NCI-H2107 treated with DMSO at 0.1 percent for 48 hours (cell line): ENCODE data around the gene XCR1.
A peak's percentile ranks its signal among the peaks of the same experiment; 100 is the strongest.
"Not testable (repeated sequence)": the region's sequence is repeated elsewhere in the genome, so short reads cannot be mapped to it uniquely, and the experiment has no call there.

Experiments used
- DNase-seq: peaks from one replicate; lab custom pipeline; 2025; ENCODE audit not compliant: unreplicated experiment; lab: John Stamatoyannopoulos, UW

XCR1 gene, protein sequence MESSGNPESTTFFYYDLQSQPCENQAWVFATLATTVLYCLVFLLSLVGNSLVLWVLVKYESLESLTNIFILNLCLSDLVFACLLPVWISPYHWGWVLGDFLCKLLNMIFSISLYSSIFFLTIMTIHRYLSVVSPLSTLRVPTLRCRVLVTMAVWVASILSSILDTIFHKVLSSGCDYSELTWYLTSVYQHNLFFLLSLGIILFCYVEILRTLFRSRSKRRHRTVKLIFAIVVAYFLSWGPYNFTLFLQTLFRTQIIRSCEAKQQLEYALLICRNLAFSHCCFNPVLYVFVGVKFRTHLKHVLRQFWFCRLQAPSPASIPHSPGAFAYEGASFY

DNA sequence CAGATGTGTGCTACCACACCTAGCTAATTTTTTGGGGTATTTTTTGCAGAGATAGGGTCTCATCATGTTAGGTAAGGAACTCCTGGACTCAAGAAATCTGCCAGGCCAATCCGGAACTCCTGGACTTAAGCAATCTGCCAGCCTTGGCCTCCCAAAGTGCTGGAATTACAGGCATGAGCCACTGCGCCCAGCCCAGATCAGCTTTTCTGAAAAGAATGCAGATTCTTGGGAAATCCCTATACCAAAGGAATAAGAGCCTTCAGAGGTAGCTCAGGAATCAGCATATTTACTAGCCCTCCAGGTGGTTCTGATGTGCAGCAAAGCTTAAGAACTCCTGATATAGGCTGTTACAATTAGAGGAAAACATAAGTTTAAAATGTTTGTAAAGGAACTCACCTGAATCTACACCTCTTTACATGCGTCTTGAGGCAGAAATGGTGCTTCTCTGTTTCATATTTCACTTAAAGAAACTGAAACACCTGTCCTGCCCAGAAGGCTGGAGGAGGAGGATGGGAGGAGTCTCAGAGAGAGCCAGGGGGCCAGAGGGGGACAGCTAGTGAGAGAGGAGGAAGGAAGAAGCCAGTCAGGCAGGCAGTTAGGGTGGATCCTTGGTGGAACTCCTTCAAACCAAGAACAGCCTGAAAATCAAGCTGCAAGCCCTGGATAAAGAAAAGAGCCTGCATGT, at the start of gene XCR1:
Gene XCR1 (minus strand): TSS at position 463 of the 685 bp plus-strand sequence. CDS start 5,536 bp downstream, outside the sequence.
- DNase-seq: no peak

DNA sequence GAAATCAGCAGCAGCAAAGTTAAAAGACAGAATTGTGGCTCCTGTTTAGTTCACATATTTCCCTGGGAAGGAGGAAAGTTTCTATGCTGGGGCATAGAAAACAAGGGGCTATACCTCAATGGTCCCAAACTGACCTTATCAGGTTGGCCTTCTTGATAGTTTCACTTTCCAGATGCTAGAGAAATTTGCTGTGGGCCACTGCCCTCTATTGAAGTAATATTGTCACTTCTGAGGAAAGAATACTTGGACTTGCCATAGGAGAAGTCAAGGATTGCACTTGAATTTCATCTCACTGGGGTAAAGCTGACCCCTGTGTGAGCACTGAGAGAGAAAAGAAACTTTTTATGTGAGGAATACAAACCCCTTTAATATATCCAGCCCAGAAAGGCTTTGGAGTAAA, 49.3 kb upstream of the XCR1 start:
- DNase-seq: no peak

DNA sequence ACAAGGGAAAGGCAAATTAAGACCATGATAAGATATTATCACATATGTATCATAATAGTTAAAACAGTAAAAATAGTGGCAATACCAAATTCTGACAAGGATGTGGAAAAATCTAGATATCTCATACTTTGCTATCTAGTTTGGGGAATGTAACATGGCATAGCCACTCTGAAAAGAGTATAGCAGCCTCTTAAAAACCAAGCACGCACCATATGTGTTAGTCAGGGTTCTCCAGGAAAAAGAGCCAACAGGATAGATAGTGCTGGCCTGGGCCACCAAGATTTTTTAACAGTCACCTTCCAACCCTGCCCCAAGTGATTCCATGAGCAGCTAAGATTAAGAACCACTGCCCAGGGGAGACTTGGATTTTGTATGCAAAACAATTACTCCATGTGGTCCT, 48.5 kb upstream of the XCR1 start:
- DNase-seq: no peak

DNA sequence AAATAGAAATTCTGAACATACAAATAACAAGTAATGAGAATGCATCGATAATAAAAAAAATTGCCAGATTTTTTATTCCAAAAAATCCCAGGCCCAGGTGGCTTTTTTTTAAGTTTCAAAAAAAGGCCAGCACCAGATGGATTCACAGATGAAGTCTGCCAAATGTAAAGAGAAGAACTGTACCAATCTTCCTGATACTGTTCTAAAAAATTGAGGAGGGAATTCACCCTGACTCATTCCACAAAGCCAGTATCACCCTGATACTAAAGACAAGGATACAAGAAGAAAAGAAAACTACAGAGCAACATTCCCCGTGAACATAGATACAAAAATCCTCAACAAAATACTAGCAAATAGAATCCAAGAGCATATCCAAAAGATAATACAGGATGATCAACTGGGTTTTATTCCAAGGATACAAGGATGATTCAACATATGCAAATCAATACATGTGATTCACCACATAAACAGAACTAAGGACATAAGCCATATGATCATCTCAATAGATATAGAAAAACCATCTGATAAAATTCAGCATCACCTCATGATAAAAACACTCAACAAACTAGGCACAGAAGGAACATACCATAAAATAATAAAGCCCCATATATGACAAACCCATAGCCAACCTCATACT, 44.1 kb upstream of the XCR1 start:
- DNase-seq: no peak

DNA sequence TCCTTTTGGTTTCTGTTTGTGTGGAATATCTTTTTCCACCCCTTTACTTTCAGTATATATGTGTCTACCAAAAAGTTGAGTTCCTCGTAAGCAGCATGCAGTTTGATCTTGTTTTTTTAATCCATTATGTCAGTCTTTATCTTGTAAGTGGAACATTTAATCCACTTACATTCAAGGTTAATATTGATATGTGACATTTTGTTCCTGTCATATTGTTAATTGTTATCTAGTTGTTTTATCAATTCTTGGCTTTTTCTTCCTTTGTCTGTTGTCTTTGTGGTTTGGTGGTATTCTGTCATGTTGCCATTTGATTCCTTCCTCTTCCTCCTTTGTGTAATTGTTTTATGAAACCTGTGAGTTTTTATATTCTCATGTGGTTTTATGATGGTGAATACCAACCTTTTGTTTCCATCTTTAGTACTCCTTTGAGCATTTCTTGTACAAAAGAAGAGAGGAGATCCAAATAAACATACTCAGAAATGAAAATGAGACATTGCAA, 43.4 kb upstream of the XCR1 start:
- no peak for DNase-seq

DNA sequence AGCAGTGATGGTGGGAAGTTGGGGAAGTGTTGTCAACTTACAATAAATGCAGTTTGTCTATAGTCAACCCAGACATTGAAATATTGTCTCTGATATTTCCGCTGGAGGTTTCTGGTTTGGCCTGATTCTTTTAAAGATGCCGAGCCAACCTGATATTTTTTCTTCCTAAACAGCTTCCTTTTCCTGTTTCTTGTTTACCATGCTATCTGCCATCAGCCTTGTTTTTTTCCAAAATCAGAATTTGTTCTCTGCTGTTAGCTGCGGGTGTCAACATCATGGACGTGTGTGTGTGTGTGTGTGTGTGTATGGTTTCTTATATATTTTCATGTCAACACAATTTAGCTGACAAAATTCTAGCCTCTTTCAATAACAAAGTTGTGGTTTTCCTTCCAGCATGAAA, 41.2 kb upstream of the XCR1 start:
- DNase-seq: no peak

DNA sequence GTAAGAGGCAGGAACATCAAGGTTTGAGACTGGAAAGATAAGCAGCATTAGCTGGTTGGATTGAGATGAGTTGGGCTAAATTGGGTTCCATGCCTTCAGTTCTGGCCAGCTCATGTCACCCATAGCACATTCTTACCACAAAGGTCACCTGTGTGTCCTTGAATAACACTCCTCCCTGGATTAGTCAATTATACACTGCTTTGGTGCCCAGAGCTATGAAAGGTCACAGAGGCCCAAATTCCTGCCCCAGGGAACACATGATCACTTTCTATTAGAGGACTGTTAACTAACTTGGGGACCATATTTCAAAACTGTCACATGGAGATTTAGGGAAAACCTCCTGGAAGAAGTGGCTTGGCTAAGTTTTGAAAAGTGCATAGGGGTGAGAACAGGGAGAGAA, 40.1 kb upstream of the XCR1 start:
- no peak for DNase-seq

DNA sequence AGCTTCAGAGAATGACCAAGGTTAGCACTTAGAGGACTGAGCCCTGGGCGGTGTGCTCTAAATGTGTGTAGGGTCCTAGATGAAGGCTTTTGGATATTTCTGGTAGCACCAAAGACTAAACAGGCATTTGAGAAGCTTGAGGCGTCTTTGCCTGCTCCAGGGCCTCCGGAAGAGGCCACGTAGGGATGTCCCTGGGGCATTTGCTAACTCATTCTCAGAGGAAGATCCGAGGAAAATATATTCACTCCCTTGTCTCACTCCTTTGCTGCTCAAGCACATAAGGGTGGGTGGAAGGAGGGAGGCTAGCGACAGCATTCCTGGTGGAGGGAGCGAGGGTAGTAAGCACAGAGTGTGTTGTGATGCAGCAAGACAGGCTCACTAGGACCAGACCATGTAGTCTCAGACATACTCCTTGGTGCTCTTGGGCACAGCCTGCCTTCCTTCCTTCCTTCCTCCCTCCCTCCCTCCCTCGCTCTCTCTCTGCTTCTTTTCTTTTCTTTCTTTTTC, 38.5 kb upstream of the XCR1 start:
- DNase-seq: peak; percentile 23

DNA sequence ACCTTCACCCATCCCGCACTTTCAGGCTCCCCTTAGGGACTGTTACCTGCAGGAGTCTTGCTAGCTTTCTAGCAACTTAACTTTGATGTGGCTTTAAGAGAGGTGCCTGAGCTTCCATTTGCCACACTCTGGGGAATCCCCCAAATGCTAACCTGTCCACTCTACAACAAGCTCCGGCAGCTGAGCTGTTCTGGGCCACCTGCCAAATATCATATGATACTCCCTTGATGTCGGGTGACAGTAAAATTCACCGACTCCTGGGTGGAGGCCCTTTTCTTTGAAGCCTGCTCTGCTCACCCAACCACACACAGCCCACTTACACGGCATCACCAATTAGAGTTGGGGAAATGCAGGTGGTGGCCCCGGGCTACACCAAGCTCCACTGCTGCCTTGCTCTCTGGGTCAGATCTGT, 38.0 kb upstream of the XCR1 start:
- peak; percentile 87 for DNase-seq

DNA sequence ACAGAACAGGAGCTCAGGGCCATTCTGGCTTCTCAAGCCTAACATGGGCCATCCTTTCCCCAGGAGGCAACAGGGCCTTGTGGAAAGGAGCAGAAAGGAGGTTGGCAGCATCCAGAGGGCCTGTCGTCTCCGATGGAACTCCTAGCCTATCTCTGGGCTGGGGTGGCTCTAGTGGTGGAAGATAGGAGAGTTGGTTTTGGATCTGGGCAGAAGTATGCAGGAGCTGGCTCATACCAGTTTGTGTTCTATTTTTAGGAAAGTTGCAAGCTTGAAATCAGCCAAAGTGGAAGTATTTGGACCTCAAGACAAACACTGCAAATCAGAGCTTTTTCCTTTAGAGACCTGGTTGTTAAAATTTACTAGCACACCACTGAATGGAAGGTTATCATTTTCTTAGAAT, 35.4 kb upstream of the XCR1 start:
- DNase-seq: no peak

DNA sequence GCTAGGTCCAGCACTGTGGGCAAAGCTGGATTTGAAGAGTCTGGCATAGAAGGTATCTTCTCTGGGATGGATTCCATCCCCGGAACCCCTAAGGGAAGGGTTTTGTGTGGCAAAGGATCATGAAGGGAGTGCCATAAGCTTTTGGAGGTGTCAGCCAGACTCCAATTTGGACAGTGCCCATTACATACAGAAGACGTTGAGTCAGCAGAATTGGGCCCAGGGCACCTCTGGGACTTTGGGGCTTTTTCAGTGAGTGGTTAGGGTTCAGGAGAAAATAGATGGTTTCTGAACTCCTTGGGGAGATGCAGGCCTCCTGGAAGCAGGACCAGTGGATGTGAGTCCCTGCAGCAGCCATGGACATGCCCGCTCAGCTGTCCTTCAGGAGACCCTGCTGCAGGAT, 34.6 kb upstream of the XCR1 start:
- DNase-seq: no peak

DNA sequence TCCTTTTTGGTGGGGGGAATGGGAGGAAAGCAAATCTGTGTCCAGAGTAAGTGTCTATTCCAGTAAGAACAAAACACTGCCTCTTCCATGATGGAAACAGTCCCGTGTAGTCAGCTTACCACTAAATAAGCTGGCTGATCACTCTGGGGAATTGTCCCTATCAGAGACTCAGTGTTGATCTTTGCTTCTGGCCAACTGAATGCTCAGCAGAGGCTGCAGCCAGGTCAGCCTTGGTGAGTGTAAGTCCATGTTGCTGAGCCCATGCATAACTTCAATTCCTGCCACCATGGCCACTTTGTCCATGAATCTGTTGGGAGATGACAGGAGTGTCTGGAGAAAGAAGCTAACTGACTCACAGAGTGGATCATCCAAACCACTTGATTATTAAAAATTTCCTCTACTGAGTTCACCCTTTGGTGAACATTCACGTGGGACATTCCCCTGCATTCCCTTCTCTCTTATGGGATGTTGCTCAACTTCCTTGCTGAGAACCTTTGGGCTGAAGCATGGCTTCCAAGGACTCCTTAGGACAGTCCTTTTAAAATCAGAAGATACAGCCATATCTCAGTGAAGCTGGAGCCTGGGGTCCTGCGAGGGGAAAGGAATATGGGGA, 33.9 kb upstream of the XCR1 start:
- DNase-seq: no peak

DNA sequence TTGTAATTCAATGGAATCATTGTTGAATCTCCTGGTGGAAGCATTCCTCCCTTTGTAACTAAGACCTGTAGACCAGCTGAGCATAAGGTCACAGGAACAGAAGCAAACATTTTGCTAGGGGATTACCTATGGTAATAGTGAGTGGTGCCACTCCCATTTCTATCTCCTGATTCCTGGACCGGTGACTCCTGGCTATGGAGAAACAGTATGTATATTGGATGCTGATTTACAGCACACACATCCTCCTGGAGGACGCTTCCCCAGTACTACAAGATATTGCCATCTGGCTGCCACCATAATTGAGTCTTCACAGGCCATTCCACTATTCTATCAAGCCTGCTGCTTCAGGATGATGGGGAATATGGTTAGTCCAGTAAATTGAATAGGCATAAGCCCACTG, 33.3 kb upstream of the XCR1 start:
- no peak for DNase-seq

DNA sequence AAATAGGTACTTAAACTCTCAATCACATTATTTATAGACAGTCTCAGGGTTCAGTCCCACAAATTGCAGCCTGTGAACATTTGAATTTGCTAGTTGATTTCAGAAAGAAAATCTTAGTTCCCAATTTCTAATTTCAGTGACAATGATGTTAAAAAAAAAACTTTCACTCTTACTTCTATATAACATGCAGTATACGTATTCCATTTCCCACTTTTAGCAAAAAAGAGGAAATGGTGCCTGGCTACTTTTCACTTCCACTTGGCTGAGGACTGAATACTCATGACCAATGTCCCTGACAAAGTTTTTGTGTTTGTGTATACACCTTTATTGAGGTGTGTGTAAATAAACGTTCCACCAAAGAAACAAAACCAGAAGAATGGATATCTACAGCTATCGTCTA, 32.1 kb upstream of the XCR1 start:
- DNase-seq: no peak

DNA sequence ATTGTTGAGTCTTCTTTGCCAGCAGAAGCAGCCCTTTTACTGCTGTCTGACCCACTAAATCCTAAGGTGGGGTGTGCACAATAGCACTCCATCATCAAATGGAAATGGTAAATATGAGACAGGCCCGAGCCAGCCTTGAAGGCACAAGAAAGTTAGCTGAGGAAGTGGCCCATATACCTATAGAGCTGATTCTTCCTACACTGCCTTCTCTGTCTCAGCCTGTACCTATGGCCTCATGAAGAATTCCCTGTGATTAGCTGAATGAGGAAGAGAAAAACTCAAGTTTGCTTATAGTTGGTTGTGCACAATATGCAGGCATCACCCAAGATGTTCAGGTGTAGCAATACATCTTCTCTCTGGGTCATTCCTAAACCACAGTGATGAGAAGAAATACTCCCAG, 31.7 kb upstream of the XCR1 start:
- no peak for DNase-seq

DNA sequence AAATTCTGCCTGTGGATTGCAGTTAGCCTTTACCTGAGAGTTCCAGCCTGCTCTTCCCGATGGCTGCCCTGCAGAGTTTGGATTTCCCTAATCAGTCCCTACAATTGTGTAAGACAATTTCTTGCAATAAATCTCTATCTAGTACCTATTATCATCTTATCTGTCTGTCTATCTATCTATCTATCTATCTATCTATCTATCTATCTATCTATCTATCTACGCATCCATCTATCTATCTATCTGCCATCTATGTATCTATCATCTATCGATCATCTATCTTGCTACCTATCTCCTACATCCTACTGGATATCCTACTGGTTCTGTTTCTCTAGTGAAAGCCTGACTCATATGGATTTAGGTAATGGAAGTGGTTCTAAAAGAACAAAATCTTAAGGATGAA, 30.4 kb upstream of the XCR1 start:
- DNase-seq: no peak

DNA sequence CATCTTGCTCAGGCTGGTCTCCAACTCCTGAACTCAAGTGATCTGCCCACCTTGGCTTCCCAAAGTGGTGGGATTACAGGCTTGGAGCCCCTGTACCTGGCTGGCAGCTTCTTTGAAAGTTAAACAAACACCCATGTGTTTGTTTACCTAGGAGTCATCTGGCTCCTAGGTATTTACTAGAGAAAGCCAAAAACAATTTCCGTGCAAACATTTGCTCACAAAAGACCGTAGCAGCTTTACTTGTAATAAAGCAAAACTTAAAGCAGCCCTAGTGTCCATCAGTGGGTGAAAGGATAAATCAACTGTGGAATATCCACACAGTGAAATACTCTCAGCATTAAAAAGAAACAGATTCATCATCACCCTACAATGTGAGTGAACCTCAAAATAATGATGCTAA, 29.4 kb upstream of the XCR1 start:
- DNase-seq: no peak

DNA sequence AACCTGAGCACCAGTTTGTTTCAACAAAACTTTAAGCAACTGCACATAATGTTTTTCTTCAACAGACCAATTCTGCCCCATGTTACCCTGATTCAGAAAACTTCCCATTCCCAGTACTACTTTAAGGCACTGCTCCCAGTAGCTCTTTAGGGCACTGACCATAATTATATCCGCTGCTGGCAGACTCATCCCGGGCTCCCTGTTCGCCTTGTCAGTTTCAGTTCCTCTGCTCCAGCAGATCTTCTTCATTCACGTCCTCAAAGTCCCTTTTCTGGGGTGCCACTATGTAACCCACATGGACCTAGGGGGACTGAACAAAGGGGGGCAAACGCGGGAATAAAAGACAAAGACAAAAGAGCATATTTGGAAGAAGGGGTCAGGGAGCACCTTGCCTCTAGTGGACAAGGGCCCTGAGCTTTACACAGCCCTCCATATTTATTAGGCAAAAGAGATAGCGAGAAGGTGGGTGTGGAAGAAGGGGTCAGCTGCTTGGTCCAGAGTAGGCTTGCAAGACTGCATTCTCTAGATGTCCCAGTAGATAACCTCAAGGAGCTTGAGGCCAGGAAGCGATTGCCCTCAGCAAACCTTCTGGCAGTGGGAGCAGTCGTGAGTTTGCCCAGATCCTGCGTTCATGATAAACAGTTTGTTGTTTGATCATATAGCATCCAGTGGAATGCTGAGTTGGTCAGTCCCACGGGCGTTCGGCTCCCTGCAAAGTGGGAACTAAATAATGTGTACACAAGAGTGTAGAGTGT, 26.7 kb upstream of the XCR1 start:
- not testable (repeated sequence) for DNase-seq

DNA sequence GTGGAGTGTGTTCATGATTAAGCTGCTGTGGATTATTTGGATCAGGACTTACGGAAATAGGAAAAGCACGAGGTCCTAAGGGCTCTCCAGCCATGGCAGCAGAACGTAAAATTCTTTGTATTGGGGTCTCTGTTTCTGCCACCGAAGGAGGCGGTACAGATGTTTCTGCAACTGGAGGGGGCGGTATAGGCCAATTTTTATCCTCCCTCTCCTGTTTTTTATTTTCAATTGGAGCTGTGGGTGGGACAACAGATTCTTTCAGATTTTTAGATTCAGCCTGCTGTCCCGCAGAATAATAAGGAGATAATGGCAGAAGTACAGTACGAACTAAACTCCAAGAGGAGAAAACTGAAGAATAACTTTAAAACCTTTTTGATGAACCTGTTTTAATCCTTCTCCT, 26.0 kb upstream of the XCR1 start:
- not testable (repeated sequence) for DNase-seq

DNA sequence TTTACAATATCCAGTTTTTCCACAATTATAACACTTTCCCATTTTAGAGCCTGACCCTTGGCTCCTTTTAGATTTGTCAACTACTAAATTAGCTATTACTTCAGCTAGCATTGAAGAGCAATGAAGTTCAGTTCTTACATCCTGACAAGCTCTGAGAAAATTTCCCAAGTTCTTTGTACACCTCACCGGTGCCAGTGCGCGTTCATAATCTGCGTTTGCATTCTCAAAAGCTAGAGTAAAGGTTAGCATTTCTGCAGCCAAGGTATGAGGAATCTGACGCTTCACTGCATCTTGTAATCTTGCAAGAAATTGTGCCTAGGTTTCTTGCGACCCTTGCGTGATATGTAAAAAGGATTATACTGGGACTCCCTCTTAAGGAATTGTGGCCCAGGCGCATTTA, 25.2 kb upstream of the XCR1 start:
- DNase-seq: no peak

DNA sequence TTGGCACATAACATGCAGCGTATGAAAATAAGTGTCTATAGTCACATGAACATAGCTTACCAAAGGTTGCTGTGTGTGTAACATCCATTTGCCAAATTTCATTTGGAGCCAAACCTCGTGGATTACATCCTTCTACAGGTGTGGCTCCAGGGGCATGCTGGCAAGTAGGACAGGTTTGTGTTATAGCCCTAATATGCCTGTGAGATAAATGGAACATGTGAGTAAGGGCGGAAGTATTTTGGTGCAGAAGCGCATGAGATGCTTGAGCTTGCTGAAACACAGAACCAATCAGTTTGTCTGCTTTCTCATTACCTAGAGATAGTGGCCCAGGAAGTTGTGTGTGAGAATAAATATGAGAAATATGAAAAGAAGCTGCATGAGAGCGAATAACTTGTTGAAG, 21.8 kb upstream of the XCR1 start:
- DNase-seq: no peak
